Neuronal stem cell (in vitro differentiated cells): ENCODE results near the gene RPLP2.

Experiments used
- DNase-seq: peaks from one replicate; pipeline ENCODE4 v3.0.0-alpha.2; 2013; ENCODE audit warnings: low spot score
- H2AFZ ChIP-seq: one replicate; pipeline ENCODE4 v1.6.1; 2013; ENCODE audit warnings: mild to moderate bottlenecking, low read length, inconsistent platforms
- H2AK5ac ChIP-seq: 2 replicates; pipeline ENCODE4 v1.6.1; 2013; ENCODE audit warnings: low read depth, mild to moderate bottlenecking, inconsistent platforms, low read length, moderate library complexity, mixed read lengths
- H2BK120ac ChIP-seq: 2 replicates; pipeline ENCODE4 v1.6.1; 2013; ENCODE audit warnings: low read depth, mild to moderate bottlenecking, inconsistent platforms, low read length, moderate library complexity, mixed read lengths
- H2BK12ac ChIP-seq: one replicate; pipeline ENCODE4 v1.6.1; 2013; ENCODE audit warnings: low read length, inconsistent platforms
- H2BK15ac ChIP-seq: 2 replicates; pipeline ENCODE4 v1.6.1; 2013; ENCODE audit warnings: mild to moderate bottlenecking, low read length, inconsistent platforms, mixed read lengths
- H2BK5ac ChIP-seq: one replicate; pipeline ENCODE4 v1.6.1; 2013; ENCODE audit warnings: inconsistent platforms, mild to moderate bottlenecking, low read length, moderate library complexity
- H3K14ac ChIP-seq: one replicate; pipeline ENCODE4 v1.6.1; 2013; ENCODE audit warnings: low read length, inconsistent platforms
- H3K18ac ChIP-seq: 2 replicates; pipeline ENCODE4 v1.6.1; 2013; ENCODE audit warnings: low read length, inconsistent platforms
- H3K23ac ChIP-seq: 2 replicates; pipeline ENCODE4 v1.6.1; 2013; ENCODE audit warnings: low read depth, mild to moderate bottlenecking, mixed read lengths, low read length, inconsistent platforms; ENCODE audit not compliant: poor library complexity
- H3K27ac ChIP-seq: replicated peaks from 3 replicates; pipeline ENCODE4 v1.5.1; 2013; ENCODE audit warnings: low read length, inconsistent platforms
- H3K27me3 ChIP-seq, 3 experiments: 2 replicates each; pipeline ENCODE4 v1.6.1; 2013; ENCODE audit warnings: low read length in 3 of 3, mild to moderate bottlenecking in 2 of 3, inconsistent platforms in 1 of 3, low read depth in 1 of 3, mixed read lengths in 1 of 3, moderate library complexity in 1 of 3; ENCODE audit not compliant: control insufficient read depth in 3 of 3, insufficient read depth in 3 of 3
- H3K36me3 ChIP-seq, 2 donors: replicated peaks in 1 of 2; 2 replicates each; pipeline ENCODE4 v1.6.1; 2013; ENCODE audit warnings: low read length in 2 of 2; ENCODE audit not compliant: control insufficient read depth in 2 of 2, insufficient read depth in 2 of 2
- H3K4ac ChIP-seq: 2 replicates; pipeline ENCODE4 v1.6.1; 2013; ENCODE audit warnings: inconsistent platforms, mild to moderate bottlenecking, low read length, moderate library complexity
- H3K4me1 ChIP-seq, 2 donors: 1 replicate in 1 of 2; 2 replicates in 1 of 2; pipeline ENCODE4 v1.6.1; 2013; ENCODE audit warnings: low read length in 2 of 2, low read depth in 1 of 2; ENCODE audit not compliant: control insufficient read depth in 2 of 2, insufficient read depth in 1 of 2
- H3K4me2 ChIP-seq: one replicate; pipeline ENCODE4 v1.6.1; 2013; ENCODE audit warnings: mild to moderate bottlenecking, low read length, inconsistent platforms; ENCODE audit not compliant: insufficient read depth, poor library complexity, severe bottlenecking
- H3K4me3 ChIP-seq, 2 donors: 2 replicates each; pipeline ENCODE4 v1.5.1; 2013; ENCODE audit warnings: low read length in 2 of 2, mild to moderate bottlenecking in 2 of 2, inconsistent platforms in 1 of 2, moderate library complexity in 1 of 2
- H3K79me1 ChIP-seq: one replicate; pipeline ENCODE4 v1.6.1; 2013; ENCODE audit warnings: low read depth, mild to moderate bottlenecking, inconsistent platforms, low read length, moderate library complexity
- H3K9ac ChIP-seq: one replicate; pipeline ENCODE4 v1.6.1; 2013; ENCODE audit warnings: mild to moderate bottlenecking, low read depth, low read length, inconsistent platforms; ENCODE audit not compliant: poor library complexity
- H3K9me3 ChIP-seq, 2 donors: replicated peaks in 1 of 2; 2 replicates each; pipeline versions ENCODE3 to v1.6.1; 2013; ENCODE audit warnings: low read length in 2 of 2, mild to moderate bottlenecking in 2 of 2, inconsistent platforms in 1 of 2, low read depth in 1 of 2, mixed read lengths in 1 of 2, moderate library complexity in 1 of 2; ENCODE audit not compliant: control insufficient read depth in 2 of 2, insufficient read depth in 1 of 2
- H4K8ac ChIP-seq: one replicate; pipeline ENCODE4 v1.6.1; 2013; ENCODE audit warnings: low read depth, mild to moderate bottlenecking, inconsistent platforms, low read length, moderate library complexity
- H4K91ac ChIP-seq: one replicate; pipeline ENCODE4 v1.6.1; 2013; ENCODE audit warnings: low read length, low read depth, mild to moderate bottlenecking, inconsistent platforms; ENCODE audit not compliant: poor library complexity
- WGBS, 2 donors: extraction: QIAGEN DNeasy Blood & Tissue Kit; methylation state at CpG; one replicate each; pipeline ENCODE4 v1.1.7; 2013; ENCODE audit warnings: missing lambda C conversion rate in 2 of 2, mixed read lengths in 1 of 2; ENCODE audit not compliant: insufficient read length in 2 of 2, insufficient replicate concordance in 1 of 2; ENCODE audit errors: extremely low coverage in 2 of 2; 5-methylcytosine and 5-hydroxymethylcytosine counted together

RPLP2 gene

DNA sequence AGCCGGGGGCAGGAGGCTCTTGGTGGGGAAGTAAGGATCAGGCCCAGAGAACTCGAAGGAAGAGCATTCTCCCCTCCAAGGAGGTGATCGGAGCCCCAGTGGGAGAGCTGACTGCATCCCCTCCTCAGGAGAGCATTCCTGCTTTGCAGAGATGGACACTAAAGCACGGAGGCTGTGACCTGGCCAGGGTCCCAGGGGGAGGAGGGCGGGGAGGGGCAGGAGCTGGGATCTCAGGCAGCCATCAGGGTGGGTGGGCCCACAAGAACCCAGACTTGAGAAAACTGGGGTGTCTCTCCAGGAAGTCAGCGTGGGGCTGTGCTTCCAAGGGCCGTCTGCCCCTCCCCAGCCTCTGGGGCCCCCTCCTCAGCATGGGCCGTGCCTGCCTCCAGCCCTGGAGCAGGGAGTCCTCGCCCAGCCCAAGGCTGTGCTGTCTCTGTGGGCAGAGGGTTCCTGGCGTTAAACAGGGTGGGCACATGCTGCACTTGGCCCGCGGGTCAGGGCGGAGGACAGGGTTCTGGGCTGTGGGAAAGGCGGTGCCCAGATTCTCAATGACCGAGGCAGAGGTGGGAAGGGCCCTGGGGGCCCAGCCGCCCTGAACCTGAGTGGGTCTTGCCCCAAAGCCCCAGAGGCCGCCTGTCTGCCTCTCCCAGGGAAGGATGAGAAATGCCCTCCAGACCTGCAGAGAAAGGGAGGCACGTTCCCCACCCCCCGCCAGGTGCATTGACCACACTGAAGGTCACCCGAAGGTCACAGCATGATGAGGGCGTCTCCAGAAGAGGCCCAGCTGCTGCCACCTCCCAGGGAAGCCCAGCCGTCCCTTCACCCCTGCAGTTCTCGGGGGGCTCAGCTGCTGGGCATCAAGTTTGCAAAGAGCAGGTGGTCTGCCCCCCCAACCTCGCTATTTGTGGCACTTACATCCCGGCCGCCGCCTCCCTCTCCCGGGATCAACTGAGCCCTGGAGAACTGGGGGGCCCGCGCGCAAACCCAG lies 20.5 kb upstream of the RPLP2 start:
- H3K9me3 ChIP-seq = no peaks in the 10 kb centered on the region
- no peak for DNase-seq
- peaks cover 7% of the 10 kb centered on the region for H3K79me1 ChIP-seq
- peak overlapping the region in 1 of 2 donors; percentile 72 for H3K4me3 ChIP-seq
- no peak overlapping the region for H4K8ac ChIP-seq
- H2BK120ac ChIP-seq = no peak overlapping the region
- H2BK5ac ChIP-seq = no peak overlapping the region
- H3K4me1 ChIP-seq = peaks cover 8 to 11% of the 10 kb centered on the region in 2 donors
- peak overlapping the region; percentile 56 for H3K4me2 ChIP-seq
- peak overlapping the region; percentile 75 for H3K14ac ChIP-seq
- H2BK15ac ChIP-seq = no peak overlapping the region
- peak overlapping the region; percentile 24 for H2AK5ac ChIP-seq
- H3K27me3 ChIP-seq = no peaks in the 10 kb centered on the region
- no peak overlapping the region for H3K9ac ChIP-seq
- H3K4ac ChIP-seq = no peak overlapping the region
- H2AFZ ChIP-seq = no peak overlapping the region
- peaks cover 13 to 33% of the 10 kb centered on the region in 2 donors for H3K36me3 ChIP-seq
- H2BK12ac ChIP-seq = no peak overlapping the region
- H3K27ac ChIP-seq = no peak overlapping the region
- peak overlapping the region; percentile 25 for H3K23ac ChIP-seq
- no CpG with 5 or more reads among the region's 31 CpGs for WGBS, 2 donors
- no peak overlapping the region for H4K91ac ChIP-seq
- peak overlapping the region; percentile 87 for H3K18ac ChIP-seq

DNA sequence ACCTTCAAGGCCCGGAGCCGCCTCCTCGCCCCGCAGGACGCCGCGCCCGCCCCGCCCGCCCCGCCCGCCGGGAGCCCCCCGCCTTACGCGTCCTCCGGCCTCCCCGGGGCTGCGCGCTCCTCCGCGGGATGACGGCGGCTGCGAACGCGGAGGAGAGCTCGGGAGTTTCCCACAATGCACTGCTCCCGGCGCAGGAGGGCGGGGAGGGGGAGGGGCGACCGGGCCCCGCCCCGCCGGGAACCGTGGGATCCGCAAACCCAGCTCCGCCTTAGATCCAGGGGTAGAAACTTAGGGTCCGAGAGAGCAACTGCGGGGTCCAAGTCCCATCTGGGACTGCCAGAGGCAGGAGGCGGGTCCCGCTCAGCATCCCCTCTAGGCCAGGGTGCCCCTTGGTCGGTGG lies 19.8 kb upstream of the RPLP2 start, which contains the start of gene CEND1:
Gene CEND1 (minus strand): TSS at position 148 of the 400 bp plus-strand sequence. CDS start 1,514 bp downstream, outside the sequence.
- H3K14ac ChIP-seq = peak within 1 kb of the TSS; percentile 75
- peaks cover 19 to 40% of the 10 kb centered on the region in 2 donors for H3K36me3 ChIP-seq
- peak within 1 kb of the TSS; percentile 53 for H2BK5ac ChIP-seq
- peak within 1 kb of the TSS; percentile 87 for H3K18ac ChIP-seq
- H3K23ac ChIP-seq = peak within 1 kb of the TSS; percentile 25
- H2AK5ac ChIP-seq = peak within 1 kb of the TSS; percentile 63
- H3K9me3 ChIP-seq = no peaks in the 10 kb centered on the region
- no CpG with 5 or more reads among the region's 44 CpGs for WGBS, 2 donors
- no peak within 1 kb of the TSS for H2BK120ac ChIP-seq
- H2BK12ac ChIP-seq = no peak within 1 kb of the TSS
- DNase-seq = peak; percentile 51
- H3K4me1 ChIP-seq = peaks cover 8 to 11% of the 10 kb centered on the region in 2 donors
- H3K4me3 ChIP-seq = peak within 1 kb of the TSS in 1 of 2 donors; percentile 72
- H3K4ac ChIP-seq = no peak within 1 kb of the TSS
- H3K79me1 ChIP-seq = peaks cover 12% of the 10 kb centered on the region
- H3K9ac ChIP-seq = peak within 1 kb of the TSS; percentile 60
- no peak within 1 kb of the TSS for H4K91ac ChIP-seq
- H3K27me3 ChIP-seq = no peaks in the 10 kb centered on the region
- peak within 1 kb of the TSS; percentile 56 for H3K4me2 ChIP-seq
- peak within 1 kb of the TSS; percentile 17 for H4K8ac ChIP-seq
- peak within 1 kb of the TSS; percentile 67 for H2BK15ac ChIP-seq
- H3K27ac ChIP-seq = peak within 1 kb of the TSS; percentile 58
- no peak within 1 kb of the TSS for H2AFZ ChIP-seq

DNA sequence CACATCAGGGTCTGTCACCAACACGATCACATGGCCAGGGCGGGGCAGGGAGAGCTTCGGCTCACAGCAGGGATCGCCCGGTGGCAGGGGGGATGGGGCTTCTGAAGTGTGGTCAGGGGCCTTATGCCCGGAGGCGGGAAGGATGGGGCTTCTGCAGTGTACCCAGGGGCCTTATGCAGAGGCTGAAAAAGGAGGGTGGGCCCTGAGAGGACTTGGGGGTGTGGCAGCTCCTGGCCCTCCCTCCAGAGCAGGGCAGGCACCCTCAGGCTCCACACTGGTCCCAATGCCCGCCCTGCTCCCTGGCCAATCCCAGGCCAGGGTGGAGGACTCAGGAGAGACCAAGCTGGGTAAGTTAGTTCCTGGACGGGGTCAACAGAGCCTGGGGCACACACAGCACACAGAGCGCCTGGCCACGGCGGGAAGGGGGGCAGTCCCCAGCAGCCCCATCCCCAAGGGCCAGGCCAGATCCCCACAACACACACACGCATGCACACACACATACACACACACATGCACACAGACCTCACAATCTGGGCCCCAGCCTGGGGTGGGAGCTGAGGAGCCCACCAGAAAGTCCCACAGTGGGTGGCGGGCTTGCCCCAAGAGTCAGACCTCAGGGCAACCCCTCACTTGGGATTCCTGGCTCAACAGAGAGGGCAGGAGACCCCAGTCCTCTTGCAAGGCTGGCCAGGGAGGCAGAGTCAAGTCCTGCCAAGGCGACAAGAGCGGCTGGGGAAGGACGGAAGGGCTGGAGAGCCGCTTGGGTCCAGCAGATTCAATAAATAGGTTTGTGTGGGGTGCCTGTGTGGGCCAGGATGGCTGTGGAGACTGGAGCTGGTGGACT lies 18.8 kb upstream of the RPLP2 start:
- peaks cover 16% of the 10 kb centered on the region for H3K79me1 ChIP-seq
- WGBS, 2 donors = no CpG with 5 or more reads among the region's 18 CpGs

More for the DNA sequence above, 18.8 kb upstream of the RPLP2 start:
- H3K14ac ChIP-seq = no peak overlapping the region
- peak overlapping the region; percentile 66 for H3K18ac ChIP-seq
- H2BK120ac ChIP-seq = no peak overlapping the region
- H2BK5ac ChIP-seq = peak overlapping the region; percentile 53
- H3K4me3 ChIP-seq = no peak overlapping the region
- DNase-seq = no peak
- H4K8ac ChIP-seq = peak overlapping the region; percentile 17
- H2BK15ac ChIP-seq = peak overlapping the region; percentile 67
- H3K9me3 ChIP-seq = no peaks in the 10 kb centered on the region
- H3K23ac ChIP-seq = no peak overlapping the region
- H2AK5ac ChIP-seq = peak overlapping the region; percentile 63
- H3K4ac ChIP-seq = no peak overlapping the region
- no peak overlapping the region for H2AFZ ChIP-seq
- H4K91ac ChIP-seq = no peak overlapping the region
- peak overlapping the region; percentile 58 for H3K27ac ChIP-seq
- H3K36me3 ChIP-seq = peaks cover 19 to 40% of the 10 kb centered on the region in 2 donors
- H3K9ac ChIP-seq = peak overlapping the region; percentile 60
- H2BK12ac ChIP-seq = peak overlapping the region; percentile 58
- H3K4me1 ChIP-seq = peaks cover 9 to 15% of the 10 kb centered on the region in 2 donors
- H3K27me3 ChIP-seq = no peaks in the 10 kb centered on the region
- peak overlapping the region; percentile 40 for H3K4me2 ChIP-seq
